Measurements from ENCODE around the gene CCDC69.

The CCDC69 gene

GRCh38 chr5:151234476-151235238 lies 10.8 kb upstream of the CCDC69 start:
- TF ChIP-seq CTCF (IDR thresholded peaks at IDR 0.05), result no peak

DNA sequence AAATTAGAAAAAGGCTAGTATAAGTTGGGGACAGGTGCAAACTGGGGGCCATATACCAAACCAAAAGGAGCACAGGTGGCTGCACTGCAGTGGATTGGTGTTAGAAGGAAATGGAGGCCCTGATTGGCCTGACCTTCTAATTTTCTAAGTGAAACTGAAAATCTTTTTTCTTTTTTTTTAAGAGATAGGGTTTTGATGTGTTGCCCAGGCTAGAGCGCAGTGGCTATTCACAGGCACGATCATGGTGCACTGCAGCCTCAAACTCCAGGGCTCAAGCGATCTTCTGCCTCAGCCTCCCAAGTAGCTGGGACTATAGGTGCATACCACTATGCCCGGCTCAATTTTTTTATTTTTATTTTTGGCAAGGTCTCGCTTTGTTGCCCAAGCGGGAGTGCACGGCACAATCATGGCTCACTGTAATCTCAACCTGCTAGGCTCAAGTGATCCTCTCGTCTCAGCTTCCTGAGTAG lies 9.8 kb upstream of the CCDC69 start:
- no peak for TF ChIP-seq CTCF (IDR thresholded peaks at IDR 0.05)

DNA sequence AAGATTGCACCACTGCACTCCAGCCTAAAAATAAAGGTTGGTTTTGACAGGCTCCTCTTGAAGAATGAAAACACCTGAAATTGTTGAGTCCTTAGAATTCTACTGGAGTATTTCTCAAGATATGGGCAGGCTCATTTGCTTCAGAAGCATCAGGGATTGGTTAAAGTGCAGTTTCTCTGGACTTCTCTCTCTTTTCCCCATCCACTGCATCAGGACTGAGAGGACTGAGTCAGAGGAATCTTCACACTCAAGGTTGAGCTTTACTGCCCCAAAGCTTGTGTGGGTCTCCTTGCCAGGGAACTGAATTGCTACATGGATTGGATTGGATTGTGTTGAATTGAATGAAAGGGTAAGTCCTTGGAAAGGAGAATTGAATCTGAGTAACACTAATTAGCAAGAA lies 7.5 kb upstream of the CCDC69 start:
- TF ChIP-seq CTCF (IDR thresholded peaks at IDR 0.05), result no peak

DNA sequence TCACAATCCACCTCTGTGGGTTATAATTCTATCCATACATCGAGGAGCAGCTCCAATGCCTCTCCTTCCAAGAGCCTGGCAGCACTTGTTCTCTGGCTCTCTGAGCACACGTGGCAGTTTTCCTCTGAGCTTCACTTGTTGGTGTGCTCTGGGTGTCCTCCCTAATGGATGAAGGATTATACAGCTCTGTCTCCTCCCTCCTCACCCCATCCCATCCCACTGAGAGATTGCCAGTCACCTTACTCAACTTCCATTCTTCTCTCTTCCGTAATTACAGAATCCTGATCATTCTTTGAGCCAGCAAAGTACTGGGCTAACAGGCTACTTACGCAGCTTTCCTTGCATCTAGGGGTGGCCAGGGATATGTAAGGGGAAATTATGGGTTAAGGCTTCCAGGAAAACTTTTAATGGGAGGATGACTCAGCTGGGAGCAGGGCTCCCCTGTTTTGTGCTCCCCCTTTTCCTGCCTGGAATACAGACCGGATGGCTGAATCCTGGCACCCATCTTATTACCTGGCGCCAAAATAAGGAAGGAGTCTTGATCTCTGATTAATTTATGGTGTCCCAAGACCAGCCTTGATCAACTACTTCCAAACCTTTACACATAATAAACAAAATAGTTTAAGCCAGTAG lies 6.3 kb upstream of the CCDC69 start:
- TF ChIP-seq CTCF (IDR thresholded peaks at IDR 0.05), result no peak

DNA sequence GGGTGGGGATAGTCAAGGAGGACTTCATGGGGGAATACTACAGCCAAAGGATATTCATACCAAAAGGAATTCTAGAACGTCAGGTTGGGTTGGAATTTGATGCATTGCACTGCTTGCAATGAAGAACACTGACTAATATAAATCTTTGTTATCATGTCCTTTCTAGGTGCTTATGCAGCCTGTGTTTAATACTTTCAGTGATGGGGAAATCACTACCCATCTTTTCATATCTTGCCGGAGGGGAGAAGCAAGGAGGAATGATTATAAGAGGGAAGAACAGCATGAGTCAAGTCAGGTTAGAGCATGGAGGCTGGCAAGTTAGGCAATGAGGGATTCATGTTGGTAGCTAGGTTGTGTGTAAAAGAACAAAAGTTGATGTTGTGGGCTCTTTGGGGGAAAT lies 5.1 kb upstream of the CCDC69 start:
- no peak for TF ChIP-seq CTCF (IDR thresholded peaks at IDR 0.05)

DNA sequence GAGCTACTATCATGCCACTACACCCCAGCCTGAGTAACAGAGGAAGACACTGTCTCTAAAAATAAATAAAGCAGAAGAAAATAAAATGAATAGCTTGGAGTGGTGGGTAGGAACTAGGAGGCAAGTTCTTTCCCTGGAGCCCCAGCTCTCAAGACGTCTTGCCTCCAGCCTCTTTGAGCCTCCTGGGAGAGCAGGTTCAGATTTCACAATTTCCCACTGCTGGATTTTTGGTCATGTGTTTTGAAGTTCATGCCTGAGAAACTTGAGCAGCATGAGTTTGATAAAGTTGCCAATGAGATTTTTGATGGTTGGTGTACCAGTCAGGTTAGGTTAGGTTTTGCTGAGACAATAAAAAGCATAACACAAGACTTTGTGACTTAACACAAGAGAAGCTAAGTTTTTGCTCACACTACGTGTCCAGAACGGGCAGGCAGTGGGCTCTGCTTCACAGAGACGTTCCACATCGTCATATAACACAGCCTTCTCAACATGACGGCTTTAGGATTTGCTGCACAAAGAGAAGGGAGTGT lies 4.1 kb upstream of the CCDC69 start:
- TF ChIP-seq CTCF (IDR thresholded peaks at IDR 0.05), result no peak

DNA sequence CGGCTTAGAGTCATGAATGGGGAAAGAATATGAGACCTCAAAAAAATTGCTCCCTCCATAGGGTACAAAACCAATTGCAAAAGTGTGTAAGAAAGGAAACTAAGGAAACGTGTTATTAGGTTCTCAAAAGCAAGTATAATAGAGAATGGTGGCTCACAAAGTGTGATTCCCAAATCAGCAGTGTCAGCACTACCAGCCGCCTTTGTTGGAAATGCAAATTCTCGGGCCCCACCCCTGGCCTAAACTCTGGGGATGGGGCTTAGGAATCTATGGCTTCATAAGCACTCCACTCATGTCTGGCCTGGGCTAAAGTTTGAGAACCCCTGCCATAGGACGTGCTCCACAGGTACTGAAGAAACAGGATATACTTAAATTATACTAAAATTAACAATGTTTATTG lies 1.6 kb upstream of the CCDC69 start:
- TF ChIP-seq CTCF (IDR thresholded peaks at IDR 0.05), result no peak
